GM10248 (cell line): ENCODE data around the gene C20orf141.
A peak's percentile ranks its signal among the peaks of the same experiment; 100 is the strongest.

Experiments
- CTCF ChIA-PET: fragments of 300-600 bp; sonication (Branson Sonifier 250); formaldehyde crosslinking; extraction: SDS; loops from one replicate; lab custom pipeline; 2021; ENCODE audit warnings: antibody characterized with exemption; lab: Yijun Ruan, JAX
- POLR2A ChIA-PET: fragments of 350-650 bp; sonication (Branson Sonifier 250); formaldehyde crosslinking; extraction: SDS; loops from one replicate; lab custom pipeline; 2020; ENCODE audit warnings: antibody characterized with exemption; lab: Yijun Ruan, JAX
- DNase-seq: peaks from one replicate; pipeline ENCODE4 v3.0.0; 2012; ENCODE audit errors: extremely low spot score
- TF ChIP-seq, protein P1 (sequence below): IDR thresholded peaks from 2 replicates; pipeline ENCODE4 v1.5.1; 2012; ENCODE audit warnings: mild to moderate bottlenecking, low read depth; ENCODE audit errors: extremely low read depth, missing control alignments, control extremely low read depth

C20orf141 gene

DNA sequence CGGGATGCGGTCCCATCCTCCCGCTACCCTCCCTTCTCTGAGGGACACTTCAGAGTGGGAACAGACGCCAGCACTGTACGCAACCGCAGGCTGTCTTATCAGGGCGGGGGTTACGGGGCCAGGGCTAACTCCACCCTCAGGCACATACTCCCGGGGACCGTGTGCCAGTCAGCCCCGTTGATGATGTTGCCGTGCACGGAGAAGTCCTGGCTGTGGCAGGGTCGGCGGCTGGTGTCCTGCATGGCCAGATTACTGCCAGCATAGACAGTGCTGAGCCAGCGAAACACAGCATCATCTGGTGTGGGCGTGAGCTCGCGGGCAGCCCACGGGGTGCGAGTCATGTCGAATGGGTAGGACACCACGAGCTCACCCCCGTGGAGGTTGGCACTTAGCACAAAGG lies 19.3 kb upstream of the C20orf141 start:
- TF ChIP-seq, protein P1, sequence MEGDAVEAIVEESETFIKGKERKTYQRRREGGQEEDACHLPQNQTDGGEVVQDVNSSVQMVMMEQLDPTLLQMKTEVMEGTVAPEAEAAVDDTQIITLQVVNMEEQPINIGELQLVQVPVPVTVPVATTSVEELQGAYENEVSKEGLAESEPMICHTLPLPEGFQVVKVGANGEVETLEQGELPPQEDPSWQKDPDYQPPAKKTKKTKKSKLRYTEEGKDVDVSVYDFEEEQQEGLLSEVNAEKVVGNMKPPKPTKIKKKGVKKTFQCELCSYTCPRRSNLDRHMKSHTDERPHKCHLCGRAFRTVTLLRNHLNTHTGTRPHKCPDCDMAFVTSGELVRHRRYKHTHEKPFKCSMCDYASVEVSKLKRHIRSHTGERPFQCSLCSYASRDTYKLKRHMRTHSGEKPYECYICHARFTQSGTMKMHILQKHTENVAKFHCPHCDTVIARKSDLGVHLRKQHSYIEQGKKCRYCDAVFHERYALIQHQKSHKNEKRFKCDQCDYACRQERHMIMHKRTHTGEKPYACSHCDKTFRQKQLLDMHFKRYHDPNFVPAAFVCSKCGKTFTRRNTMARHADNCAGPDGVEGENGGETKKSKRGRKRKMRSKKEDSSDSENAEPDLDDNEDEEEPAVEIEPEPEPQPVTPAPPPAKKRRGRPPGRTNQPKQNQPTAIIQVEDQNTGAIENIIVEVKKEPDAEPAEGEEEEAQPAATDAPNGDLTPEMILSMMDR: no peak
- ChIA-PET POLR2A (no interaction called here), CTCF (interaction anchor here (0.9 kb wide), 1 partner anchor 15 kb away, joined by 3 read pairs; no protein-coding TSS in a partner anchor)
- no peak for DNase-seq

DNA sequence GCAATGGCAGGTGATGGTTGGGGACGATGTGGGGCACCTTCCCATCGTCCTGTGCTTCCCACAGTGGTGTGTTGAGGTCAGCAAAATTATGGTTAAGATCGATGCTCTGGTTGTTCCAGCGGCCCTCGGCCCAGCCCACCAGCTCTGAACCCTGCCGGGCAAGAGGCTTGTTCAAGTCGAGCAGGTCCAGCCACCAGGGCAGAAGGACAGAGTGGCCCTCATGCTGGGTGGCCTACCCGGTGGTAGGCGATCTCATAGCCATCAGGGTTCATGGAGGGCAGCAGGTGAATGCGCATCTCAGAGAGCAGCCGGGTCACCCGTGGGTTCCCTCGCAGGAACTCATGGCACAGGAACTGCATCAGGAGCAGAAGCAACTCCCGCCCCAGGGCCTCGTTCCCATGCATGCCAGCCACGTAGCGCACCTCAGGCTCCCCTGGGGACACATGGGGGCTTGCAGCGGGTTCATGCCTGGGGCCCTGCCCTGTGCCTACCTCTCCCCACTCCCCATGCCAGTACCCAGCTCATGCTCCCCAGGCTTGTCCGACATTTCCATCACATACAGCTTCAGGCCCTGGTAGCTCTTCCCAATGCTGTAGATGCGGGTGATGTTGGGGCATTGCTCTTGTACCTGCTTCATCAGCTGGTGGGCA lies 18.7 kb upstream of the C20orf141 start:
- ChIA-PET CTCF (no interaction called here), POLR2A (no interaction called here)
- TF ChIP-seq, protein P1: no peak
- DNase-seq: no peak

DNA sequence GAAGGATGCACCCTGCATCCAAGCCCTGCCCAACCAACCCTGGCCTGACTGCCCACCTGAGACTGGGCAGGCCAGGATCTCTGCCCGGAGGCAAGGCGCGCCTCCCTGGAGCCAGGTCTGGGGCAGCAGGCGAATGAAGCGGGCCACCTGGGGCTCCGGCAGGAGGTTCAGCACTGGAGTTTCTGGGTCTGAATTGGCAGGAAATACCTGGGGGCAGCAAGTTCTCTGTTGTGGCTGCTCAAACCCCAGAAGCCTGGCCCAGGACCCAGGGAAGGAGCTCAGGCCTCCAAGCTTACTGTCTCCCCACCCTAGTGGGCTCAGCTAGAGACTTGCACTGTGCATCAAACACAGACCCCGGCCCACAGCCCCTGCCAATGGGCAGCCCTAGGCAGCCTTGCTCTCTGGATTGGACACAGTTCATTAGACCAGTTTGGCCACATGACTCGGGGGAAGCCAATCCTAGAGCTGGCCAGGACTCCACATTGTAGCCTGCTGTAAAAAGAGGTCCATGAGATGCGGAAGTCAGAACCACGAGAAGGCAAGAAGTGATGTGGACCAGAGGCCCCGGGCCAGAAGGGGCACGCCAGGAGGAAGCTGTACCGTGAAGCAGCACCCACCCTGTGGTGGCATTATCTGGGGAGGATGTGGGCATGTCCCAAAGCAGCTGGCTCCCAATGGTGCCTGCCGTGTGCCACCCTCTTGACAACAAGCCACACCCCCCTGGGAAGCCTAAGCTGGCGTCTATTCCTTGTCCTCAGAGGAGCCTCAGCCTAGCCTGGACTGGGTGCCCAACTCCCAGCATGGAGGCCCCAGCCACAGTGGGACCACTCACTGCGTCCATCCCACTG lies 17.4 kb upstream of the C20orf141 start:
- ChIA-PET CTCF (no interaction called here), POLR2A (no interaction called here)
- DNase-seq: peak; percentile 16
- TF ChIP-seq, protein P1: no peak

DNA sequence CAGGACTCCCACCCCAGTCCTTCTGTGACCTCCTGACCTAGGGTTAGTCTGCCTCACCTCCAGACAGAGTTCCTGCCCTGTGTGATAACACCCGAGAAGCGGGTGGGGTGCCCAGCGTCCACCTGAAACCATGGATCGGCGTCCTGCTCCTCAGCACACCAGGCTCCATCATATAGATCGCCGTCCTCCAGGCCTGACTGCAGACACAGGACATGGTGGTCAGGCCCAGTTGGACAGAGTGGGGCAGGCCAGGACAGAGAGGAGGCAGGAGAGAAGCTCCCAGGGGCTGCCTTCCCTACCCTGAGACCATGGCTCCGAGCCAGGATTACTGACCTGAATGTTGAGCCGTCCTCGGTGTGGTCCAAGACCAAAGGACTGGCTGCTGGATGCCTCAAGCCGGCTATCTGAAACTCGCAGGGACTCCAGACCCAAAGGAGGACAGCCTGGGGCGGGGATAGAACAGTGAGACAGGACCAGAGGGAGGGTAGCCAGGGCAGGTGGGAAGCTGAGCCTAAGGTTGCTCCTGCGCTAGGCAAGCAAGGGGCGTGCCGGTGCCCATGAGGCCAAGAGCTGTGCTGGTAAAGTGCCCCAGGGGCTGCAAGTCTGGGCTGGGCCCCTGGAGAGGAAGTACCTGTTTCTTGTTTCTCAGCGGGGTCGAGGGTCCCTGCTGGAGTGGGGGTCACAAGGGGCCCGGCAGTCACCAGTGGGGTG lies 16.5 kb upstream of the C20orf141 start:
- TF ChIP-seq, protein P1: no peak
- CTCF ChIA-PET: no interaction called here
- POLR2A ChIA-PET: no interaction called here
- peak; percentile 19 for DNase-seq

DNA sequence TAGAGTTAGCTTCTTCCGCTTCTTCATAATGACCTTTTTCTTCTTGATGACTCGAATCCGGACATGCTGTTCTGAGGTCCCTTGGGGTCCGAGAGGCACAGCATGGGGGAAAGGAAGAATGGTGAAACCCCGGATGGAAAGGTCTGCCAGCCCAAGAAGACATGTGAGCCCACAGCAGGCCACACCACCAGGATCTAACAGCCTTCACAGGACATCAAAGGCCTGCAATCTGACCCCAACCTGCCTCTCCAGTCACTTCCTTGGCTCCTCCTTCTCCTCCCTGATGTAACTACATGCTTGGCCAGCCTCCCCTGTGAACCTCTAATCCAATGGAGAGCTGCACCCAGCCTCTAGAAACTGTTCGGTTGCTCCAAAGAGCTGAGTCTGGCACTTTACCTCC lies 16.0 kb upstream of the C20orf141 start:
- CTCF ChIA-PET: no interaction called here
- TF ChIP-seq, protein P1: no peak
- DNase-seq: no peak
- POLR2A ChIA-PET: no interaction called here

DNA sequence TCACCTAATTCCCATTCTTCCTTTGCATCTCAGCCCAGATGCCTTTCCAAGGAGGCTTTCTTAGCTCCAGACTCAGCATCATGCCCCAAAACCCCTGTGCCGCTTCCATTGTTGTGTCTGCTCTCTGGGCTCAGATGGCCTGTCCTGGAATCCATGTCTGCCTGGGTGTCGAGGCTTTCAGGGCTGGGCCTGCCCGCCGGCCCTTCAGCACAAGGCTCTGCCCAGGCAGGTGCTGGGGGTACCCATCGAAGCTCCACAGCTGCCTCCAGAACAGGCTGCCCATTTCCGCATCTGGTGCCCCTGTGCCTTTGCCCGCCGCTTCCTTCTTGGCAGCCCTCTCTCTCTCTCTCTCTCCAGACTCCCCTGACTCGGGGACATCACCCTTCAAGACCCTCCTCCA lies 15.5 kb upstream of the C20orf141 start:
- TF ChIP-seq, protein P1: no peak
- peak; percentile 36 for DNase-seq
- CTCF ChIA-PET: no interaction called here
- POLR2A ChIA-PET: no interaction called here
